Prostate gland (tissue), 2 donors: ENCODE results near the gene PSMA8.

Experiments
- POLR2A ChIP-seq: fragments of 450-650 bp; IDR thresholded peaks from one replicate; pipeline ENCODE4 v1.6.1; 2016; ENCODE audit warnings: antibody characterized with exemption, mild to moderate bottlenecking
- POLR2AphosphoS5 ChIP-seq: sonication (generic); formaldehyde crosslinking; IDR thresholded peaks from one replicate; pipeline ENCODE4 v1.6.1; 2017; ENCODE audit warnings: antibody characterized with exemption
- TF ChIP-seq, protein P1 (sequence below), 4 experiments: fragments of 200-600 bp in 2 of 4; fragments of 450-650 bp in 2 of 4; sonication (generic) in 2 of 4; IDR thresholded peaks; 1 replicate in 3 of 4; 2 replicates in 1 of 4; pipeline ENCODE4 v1.5.1; 2016 to 2019; ENCODE audit warnings: antibody characterized with exemption in 4 of 4, mild to moderate bottlenecking in 2 of 4, moderate library complexity in 2 of 4

DNA sequence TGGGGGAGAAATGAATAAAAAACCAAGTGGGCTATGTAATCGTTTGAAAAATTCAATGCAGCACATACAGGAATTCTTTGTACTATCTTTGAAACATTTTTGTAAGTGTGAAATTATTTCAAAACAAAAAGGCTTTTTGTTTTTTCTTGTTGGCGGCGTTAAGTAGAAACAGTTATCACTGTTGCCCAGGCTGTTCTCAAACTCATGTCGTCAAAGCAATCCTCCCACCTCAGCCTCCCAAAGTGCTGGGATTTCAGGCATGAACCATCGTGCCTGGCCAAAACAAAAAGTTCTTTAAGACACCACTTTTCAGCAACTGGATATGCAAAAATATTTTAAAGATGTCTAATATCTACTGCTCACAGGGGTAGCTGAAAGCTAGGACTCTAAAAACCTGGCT lies 48.6 kb upstream of the PSMA8 start:
- TF ChIP-seq POLR2A (no peak), POLR2AphosphoS5 (no peak)
- TF ChIP-seq, protein P1, sequence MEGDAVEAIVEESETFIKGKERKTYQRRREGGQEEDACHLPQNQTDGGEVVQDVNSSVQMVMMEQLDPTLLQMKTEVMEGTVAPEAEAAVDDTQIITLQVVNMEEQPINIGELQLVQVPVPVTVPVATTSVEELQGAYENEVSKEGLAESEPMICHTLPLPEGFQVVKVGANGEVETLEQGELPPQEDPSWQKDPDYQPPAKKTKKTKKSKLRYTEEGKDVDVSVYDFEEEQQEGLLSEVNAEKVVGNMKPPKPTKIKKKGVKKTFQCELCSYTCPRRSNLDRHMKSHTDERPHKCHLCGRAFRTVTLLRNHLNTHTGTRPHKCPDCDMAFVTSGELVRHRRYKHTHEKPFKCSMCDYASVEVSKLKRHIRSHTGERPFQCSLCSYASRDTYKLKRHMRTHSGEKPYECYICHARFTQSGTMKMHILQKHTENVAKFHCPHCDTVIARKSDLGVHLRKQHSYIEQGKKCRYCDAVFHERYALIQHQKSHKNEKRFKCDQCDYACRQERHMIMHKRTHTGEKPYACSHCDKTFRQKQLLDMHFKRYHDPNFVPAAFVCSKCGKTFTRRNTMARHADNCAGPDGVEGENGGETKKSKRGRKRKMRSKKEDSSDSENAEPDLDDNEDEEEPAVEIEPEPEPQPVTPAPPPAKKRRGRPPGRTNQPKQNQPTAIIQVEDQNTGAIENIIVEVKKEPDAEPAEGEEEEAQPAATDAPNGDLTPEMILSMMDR (IDR thresholded peaks at IDR 0.05) = no peak
